ENCODE measurements around the gene ALG9. TPM values are rescaled to one million over a fixed set of nuclear protein-coding genes. Genes with fewer than 3 reads are reported as not detected.

Gene ALG9
- total RNA-seq, 1 donor from 2014 or later: 30.5 TPM

DNA sequence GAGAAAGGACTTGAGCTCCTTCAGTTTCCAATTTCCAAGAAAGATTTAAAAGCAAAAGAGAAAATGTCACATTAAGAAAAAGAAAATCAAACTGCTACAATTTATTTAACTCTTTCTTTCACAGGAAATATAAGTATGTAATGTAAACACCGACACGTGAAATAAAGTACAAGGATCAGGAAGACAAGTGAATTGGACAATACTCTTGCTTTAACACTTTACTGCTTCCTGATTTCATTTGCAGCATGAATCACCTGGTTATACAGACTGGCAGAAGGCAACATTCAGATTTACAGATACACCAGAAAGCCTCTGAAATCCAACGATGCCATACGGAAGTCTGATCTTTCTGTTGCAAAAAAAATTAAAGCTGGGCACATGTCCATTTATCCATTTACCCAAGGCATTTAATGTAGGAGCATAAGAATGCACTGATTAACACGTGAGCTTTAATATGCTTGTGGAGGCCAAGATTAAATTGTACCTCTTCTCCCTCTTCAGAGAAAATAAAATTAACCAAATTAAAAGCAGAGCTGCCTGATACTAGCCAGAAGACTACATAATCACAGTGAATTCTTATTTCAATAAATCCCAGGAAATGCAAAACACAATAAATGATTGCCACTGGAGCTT is 89.2 kb downstream of the ALG9 start:
- TF ChIP-seq CTCF (IDR thresholded peaks at IDR 0.05; ENCODE audit: insufficient read depth, low read length, severe bottlenecking): no peak
- FAIRE-seq (no peak), DNase-seq (ENCODE audit: low read depth) (no peak)
- no peaks in the 10 kb centered on the region for H3K27me3 ChIP-seq (ENCODE audit: control insufficient read depth, insufficient read depth, low read length)
- H3K4me3 ChIP-seq (ENCODE audit: low read depth, low read length): no peak overlapping the region
- H3K36me3 ChIP-seq (ENCODE audit: control insufficient read depth, insufficient read depth, low read length): peaks cover 2% of the 10 kb centered on the region

DNA sequence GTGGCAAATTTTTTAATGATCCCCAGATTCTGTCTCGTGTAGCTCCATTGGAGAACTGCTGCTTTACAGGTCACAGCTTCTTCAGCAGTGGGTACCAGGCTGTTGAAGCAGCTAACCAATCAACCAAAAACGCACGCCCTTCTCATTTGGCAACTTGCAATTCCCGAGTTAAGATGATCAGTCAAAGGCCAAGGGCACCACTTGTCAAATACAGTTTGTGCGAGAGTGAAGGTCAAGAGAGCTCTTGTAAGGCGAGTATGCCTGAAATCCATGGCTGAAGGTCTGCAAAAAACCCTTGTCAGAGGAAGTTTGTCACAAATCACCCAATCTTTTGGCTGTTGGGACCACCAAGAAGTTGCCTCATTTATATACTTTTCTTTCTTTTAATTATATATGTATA is 92.3 kb downstream of the ALG9 start:
- no peak for DNase-seq (ENCODE audit: low read depth)
- no peak for TF ChIP-seq CTCF (IDR thresholded peaks at IDR 0.05; ENCODE audit: insufficient read depth, low read length, severe bottlenecking)
- Histone ChIP-seq H3K36me3 (ENCODE audit: control insufficient read depth, insufficient read depth, low read length) (no peaks in the 10 kb centered on the region), H3K27me3 (ENCODE audit: control insufficient read depth, insufficient read depth, low read length) (no peaks in the 10 kb centered on the region), H3K4me3 (ENCODE audit: low read depth, low read length) (no peak overlapping the region)
- no peak for FAIRE-seq

GRCh38 chr11:111778047-111778558 is 93.3 kb downstream of the ALG9 start:
- Histone ChIP-seq H3K4me3 (ENCODE audit: low read depth, low read length) (no peak overlapping the region), H3K27me3 (ENCODE audit: control insufficient read depth, insufficient read depth, low read length) (no peaks in the 10 kb centered on the region), H3K36me3 (ENCODE audit: control insufficient read depth, insufficient read depth, low read length) (no peaks in the 10 kb centered on the region)
- no peak for TF ChIP-seq CTCF (IDR thresholded peaks at IDR 0.05; ENCODE audit: insufficient read depth, low read length, severe bottlenecking)
- FAIRE-seq (no peak), DNase-seq (ENCODE audit: low read depth) (no peak)

- H3K4me3 ChIP-seq (ENCODE audit: low read depth, low read length): no peak overlapping the region
- H3K27me3 ChIP-seq (ENCODE audit: control insufficient read depth, insufficient read depth, low read length): no peaks in the 10 kb centered on the region
- DNase-seq (ENCODE audit: low read depth) (peak; percentile 63), FAIRE-seq (no peak)
- peak; percentile 63 for TF ChIP-seq CTCF (IDR thresholded peaks at IDR 0.05; ENCODE audit: insufficient read depth, low read length, severe bottlenecking)
- H3K36me3 ChIP-seq (ENCODE audit: control insufficient read depth, insufficient read depth, low read length): no peaks in the 10 kb centered on the region
Observed at GRCh38 chr11:111777094-111778046, 94.0 kb downstream of the ALG9 start.

DNA sequence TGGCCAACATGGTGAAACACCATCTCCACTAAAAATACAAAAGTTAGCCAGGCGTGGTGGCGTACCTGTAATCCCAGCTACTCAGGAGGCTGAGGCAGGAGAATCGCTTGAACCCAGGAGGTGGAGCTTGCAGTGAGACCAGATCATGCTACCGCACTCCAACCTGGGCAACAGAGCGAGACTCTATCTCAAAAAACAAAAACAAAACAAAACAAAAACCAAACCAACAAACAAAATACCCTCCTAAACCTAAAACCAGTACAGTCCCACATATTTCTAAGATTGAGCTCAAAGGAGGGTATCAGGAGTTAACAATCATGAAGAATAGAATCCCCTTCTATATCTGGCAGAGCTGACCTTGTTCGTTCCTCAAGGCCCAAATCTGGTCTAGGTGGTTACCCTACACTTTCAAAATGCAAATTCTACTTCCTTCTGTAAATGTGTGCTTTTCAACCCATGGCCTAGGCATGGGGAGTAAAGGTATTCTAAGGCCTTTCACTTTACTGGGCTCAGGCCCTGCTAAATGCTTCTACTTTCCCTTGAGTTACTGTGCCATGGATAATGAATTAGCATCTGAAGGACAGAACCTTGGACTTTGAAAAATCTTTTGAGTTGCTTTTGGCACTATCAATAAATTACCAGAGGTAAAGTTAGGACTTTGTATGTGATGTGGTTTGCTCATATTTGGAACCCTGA is 94.8 kb downstream of the ALG9 start:
- no peak overlapping the region for H3K4me3 ChIP-seq (ENCODE audit: low read depth, low read length)
- H3K36me3 ChIP-seq (ENCODE audit: control insufficient read depth, insufficient read depth, low read length): no peaks in the 10 kb centered on the region
- H3K27me3 ChIP-seq (ENCODE audit: control insufficient read depth, insufficient read depth, low read length): no peaks in the 10 kb centered on the region
- DNase-seq (ENCODE audit: low read depth) (no peak), FAIRE-seq (no peak)
- no peak for TF ChIP-seq CTCF (IDR thresholded peaks at IDR 0.05; ENCODE audit: insufficient read depth, low read length, severe bottlenecking)

Data from bronchial epithelial cell (primary cell).